GM21723 (cell line): Measurements from ENCODE around the gene GPRC5C.
"Not testable (repeated sequence)": the region's sequence is repeated elsewhere in the genome, so short reads cannot be mapped to it uniquely, and the experiment has no call there.

Experiments
- ATAC-seq: cut with Tn5 transposase; IDR thresholded peaks from one replicate; pipeline ENCODE4 v1.9.1; 2021; ENCODE audit warnings: mild to moderate bottlenecking, moderate library complexity; ENCODE audit not compliant: unreplicated experiment

The GPRC5C gene

DNA sequence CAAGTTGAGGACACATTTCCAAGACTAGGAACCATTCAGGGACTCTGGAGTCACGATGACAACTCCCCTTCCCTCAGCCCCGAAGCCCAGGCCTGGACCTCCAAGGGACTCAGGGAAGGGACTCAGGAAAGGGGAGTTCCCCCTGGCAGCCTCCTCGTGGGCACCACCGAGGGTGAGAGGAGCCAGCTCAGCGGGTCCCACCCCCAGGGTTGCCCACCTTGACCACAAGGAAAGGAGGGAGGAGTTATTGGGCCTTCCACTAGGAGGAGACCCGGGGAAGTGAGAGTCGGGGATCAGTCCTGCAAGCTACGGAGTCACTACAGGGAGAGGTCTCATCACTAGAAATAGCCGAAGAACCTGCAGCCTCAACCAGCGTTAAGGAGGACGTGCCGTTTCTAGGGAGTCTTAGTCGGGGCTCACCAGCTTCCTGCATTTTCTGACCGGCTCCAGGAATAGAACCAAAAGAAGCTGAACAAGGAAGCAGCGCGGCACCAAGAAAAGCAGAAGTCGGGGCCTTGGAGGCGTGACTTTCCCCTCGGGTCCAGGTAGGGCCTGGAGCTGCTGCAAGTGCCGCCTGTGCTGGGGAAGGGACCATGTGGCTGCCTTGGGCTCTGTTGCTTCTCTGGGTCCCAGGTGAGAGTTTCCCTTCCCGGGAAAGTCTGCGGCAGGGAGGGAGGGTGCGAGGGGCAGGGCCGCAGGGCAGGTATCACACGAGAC is 34.4 kb downstream of the GPRC5C start, which contains the start of gene CD300A:
TSS of gene CD300A (plus strand) at position 524 of the 717 bp plus-strand sequence. CDS start at position 594, 70 bp downstream.
- no peak for ATAC-seq

DNA sequence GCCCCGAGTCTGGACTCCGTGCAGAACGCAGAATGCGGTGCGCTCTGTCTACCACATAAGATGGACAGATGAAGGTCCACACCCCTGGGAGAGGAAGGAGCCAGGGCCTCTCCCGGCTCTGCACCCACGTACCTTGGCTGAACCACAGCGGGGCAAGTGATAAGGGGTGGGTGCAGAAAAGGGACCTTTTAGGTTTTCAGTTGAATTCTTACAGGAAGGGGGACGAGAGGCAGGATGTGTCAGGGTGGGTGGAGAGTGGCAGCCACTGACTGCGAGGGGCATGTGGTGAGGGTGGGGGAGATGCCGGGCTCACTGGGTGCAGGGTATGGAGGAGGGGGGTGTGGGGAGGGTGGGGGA is 34.9 kb downstream of the GPRC5C start:
- no peak for ATAC-seq

DNA sequence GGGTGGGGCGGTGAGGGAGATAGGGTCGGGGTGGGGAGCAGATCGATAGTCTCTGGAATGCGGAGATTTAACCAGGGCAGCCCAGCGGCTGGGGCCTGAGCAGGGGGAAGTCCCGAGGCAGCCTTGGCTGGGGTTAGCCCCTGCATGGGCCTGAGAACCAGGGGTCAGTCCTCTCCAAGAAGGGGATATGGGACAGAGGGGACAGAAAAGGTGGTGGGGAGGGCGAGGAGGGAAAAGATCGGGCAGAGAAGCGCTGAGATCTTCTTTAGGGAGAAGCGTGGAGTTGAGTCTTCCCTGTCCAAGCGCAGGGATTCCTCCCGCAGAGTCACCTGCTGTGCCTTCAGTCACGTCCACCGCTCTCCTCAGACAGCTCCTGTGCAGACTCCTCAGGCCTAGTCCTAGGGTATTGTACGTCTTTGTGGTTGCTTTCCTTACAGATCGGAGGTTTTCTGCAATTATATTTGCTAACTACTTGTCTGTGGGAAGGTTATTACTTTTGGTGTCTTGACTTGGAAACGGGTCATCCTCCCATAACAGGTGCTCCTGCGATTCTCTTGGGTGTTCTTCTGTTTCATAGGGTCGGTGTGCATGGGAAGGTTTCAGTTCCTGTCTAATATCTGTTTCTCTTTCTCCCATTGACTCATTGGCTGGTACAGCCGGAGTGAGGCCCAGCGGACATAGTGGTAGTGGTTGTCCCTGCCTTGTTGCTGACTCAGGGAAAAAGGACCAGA is 35.5 kb downstream of the GPRC5C start:
- ATAC-seq: peak; percentile 62

DNA sequence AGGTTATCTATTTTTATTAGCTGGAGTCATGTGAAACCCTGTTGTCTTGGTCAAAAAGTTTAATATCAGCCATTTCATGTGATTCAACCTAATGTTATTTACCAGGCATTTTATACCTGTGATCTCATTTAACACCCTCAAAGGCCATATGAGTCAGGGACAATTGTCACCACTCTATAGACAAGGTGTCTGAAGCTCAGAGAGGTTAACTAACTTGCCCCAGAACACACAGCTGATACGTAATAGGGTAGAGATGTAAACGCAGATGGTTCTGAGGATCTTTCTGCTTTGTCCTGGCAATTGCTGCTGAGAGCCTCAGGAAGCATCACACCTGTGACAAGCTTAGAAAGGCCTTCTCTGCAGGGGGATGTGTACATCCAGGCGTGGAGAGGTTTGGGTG is 39.5 kb downstream of the GPRC5C start:
- no peak for ATAC-seq

DNA sequence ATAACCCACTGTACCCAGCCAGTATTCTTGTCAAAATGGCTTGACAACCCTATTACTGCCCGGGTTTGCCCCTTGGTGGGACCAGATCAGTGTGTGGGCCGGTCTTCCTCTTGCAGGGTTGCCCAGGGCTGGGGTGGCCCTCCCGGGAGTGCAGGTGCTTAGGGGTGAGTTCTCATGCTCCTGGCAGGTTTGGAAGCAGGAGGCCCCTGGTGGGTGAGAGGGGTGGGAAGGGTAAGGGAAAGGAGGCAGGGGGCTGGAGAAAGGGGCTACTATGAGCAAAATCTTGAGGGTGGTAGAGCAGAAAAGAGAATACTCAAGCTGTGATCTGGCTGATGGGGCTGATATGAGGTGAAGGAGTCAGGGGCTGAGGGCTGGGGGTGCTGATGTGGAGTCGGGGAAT is 41.0 kb downstream of the GPRC5C start:
- ATAC-seq: no peak

DNA sequence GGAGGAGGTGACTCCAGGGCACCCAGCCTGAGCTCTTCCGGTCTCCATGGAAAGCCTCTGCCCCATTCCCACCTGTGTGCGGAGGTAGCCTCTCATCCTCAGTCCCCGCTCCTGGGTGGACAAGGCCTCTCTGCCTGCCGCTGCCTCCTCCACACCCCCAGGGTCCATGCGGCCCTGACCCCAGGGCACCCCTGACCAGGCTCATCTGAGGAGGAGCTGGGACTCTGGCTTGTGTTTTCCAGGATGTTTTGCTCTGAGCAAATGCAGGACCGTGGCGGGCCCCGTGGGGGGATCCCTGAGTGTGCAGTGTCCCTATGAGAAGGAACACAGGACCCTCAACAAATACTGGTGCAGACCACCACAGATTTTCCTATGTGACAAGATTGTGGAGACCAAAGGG is 41.4 kb downstream of the GPRC5C start:
- no peak for ATAC-seq

DNA sequence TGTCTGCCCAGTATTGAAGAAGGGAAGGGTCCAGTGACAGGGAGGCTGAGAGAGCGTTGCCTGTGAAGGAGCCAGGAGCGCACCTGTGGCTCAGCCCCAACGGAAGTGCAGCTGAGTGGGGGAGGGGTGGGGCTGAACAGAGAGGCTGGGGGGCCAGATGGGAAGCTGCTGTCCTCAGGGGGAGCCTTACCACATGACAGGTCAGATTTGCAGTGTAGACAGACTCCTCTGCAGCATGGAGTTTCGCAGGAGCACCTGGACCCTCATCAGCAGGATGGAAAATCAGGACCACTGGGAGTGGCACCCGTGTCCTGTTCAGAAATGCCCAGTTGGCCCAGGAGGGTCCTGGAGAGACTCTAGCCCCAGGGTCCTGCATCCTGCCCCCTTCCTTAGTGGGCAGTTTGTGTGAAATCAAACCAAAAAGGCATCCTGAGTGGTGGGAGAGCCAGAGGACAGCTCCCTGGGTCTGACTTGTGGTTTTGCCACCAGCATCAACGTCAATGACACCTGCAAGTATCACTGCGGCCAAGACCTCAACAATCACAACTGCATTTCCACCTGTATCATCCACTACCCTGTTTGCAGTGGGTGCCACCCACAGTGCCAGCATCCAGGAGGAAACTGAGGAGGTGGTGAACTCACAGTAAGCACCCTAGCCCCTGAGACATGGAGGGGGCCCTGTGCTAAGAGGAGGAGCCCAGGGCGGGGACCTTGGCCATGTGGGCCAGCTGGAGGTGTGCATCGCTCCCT is 42.3 kb downstream of the GPRC5C start:
- no peak for ATAC-seq

DNA sequence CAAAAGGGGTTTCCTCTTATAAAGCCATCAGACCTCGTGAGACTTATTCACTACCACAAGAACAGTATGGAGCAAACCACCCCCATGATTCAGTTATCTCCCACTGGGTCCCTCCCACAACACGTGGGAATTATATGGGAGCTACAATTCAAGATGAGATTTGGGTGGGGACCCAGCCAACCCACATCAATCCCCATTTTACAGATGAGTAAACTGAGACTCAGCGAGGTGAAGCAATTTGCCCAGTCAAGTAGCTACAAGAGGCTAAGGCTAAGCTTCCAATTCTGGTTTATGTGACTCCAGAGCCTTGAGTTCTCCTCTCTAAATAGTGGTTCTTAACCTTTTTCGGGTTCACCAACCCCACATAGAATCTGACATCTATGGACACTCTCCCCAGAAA is 43.3 kb downstream of the GPRC5C start:
- no peak for ATAC-seq

DNA sequence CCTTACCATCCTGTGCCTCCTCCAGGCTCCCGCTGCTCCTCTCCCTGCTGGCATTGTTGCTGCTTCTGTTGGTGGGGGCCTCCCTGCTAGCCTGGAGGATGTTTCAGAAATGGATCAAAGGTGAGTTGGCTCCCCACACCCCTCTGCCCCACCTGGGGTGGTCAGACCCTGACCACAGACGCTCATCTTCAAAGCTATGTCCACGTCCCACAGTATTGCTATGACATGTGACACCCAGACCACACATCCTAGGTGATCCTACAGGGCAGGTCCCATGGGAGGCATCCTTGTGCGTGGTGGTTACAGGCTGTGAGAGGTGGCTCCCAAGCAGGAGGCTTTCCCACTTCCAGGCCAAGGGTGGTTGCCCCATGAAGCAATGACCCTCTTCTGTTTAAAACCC is 45.5 kb downstream of the GPRC5C start:
- no peak for ATAC-seq

DNA sequence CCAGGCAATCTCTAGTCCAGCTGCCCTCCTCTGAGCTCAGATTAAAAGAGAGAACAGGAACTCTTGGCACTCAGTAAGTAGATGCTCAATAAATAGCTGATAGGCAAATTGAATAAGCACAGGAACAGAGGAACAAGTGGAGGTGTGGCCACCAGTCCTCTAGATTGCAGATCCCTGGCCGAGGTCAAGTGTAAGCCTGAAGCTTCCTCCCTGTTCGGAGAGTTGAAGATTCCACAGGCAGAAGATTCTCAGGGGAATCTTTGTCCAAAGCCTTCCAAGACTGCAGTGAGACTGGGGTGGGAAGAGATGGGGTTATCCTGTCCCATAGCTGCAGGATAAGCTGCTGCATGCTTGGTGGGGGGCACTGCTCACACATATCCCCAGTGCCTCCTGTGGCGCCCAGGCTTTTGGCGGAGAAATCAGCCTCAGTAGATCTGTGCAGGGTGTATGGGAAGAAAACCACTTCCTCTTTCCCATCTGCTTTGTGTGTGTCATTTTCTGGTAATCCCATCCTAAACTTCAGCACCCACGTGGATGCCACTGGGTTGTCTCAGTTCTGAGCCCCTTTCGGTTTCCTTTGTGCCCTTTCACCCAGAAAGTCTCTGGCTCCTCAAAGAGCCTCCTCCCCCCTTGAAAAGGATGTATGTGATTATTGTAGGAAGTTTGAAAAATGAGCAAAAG is 46.7 kb downstream of the GPRC5C start:
- no peak for ATAC-seq

DNA sequence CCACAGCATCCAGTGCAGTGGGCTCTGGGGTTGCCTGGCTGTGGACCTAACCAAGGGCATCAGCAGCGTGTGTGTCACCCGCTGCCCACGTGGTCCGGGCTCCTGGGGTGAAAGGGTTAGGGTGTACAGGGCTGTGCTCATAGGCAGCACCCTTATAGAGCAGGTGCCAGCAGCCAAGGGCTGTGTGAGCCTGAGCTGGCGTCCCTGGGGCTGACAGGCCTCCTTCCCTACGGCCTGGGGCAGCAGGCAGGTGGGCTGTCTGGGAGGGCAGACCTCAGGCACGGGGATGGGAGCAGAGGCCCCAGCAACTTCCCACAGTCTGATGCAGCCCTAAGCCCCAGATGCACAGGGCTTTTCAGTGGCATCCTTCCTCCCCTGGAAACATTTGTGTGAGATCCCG is 48.4 kb downstream of the GPRC5C start:
- ATAC-seq: no peak

DNA sequence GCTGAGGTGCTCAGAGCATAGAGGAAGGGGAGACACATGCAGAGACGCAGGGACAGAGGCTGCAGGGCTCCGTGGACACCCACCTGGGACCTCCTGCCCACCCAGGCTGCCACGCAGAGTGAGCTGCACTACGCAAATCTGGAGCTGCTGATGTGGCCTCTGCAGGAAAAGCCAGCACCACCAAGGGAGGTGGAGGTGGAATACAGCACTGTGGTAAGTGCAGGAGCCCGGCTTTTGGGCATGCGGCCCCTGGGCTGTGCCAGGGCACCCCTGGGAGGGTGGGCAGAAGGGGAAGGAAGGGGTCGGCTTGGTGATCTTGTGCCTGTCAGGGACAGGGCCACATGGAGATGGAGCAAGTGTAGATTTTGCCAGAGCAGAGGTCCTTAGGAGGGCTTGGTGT is 49.7 kb downstream of the GPRC5C start:
- ATAC-seq: no peak

DNA sequence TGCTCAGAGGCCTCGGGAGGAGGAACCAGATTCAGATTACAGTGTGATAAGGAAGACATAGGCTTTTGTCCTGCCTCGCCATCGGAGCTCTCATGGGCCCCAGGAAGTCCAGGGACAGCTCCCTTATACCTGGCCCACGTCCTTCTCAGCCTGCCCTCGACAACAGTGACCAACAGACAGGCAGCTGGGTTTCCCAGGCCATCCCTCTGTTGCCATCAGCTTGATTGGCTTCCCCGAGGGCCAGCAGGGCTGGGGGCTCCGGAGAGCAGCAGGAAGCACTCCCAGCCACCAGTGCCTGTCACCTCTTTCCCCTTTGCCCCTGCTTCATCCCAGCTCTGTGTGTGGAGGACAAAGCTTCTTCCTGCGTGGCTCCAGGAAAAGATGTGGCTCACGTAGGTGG is 52.2 kb downstream of the GPRC5C start:
- no peak for ATAC-seq

DNA sequence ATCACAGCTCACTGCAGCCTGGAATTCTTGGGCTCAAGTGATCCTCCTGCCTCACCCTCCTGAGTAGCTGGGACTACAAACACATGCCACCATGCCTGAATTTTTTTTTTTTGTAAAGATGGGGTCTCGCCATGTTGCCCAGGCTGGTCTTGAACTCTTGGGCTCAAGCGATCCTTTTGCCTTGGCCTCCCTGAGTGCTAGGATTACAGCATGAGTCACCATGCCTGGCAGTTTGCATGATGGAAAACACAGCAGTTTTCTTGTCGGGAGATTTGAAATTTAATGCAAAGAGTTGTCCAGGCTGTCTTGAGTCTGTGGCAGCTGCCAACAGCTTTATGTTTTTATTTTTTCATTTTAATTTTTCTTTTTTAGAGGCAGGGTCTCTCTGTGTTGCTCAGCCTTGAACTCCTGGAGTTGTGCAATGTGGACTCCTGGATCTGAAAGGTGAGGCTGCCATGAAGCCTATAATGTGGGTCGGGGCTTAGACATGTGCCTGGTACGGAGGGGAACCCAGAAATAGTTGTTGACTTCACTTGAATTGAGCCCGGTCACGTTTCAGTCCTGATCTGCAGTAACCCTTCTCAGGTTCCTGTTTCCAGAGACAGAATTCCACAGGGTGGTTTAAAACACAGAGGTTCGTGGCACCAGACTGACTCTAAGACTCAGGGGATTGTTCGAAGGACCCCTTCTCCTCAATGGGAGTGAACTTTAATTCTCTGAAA is 53.3 kb downstream of the GPRC5C start:
- no peak for ATAC-seq

DNA sequence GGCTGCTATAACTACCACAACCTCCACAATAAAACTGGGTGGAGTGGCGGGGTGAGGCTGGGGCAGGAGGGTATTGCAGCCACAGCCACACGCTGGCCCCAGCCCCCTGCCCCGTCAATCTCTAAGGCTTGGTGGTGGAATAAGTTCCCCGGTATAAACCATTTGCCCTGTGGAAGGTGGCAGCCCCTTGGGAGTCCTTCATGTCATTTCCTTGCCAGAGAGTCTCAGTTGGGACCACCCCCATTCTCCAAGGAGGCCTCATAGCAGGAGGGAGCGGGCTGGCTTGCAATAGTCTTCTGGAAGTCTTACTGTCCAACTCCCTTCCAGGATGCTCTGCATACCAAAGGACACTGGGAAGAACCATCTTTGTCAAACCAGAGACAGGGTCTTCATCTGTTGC is 54.0 kb downstream of the GPRC5C start:
- no peak for ATAC-seq

DNA sequence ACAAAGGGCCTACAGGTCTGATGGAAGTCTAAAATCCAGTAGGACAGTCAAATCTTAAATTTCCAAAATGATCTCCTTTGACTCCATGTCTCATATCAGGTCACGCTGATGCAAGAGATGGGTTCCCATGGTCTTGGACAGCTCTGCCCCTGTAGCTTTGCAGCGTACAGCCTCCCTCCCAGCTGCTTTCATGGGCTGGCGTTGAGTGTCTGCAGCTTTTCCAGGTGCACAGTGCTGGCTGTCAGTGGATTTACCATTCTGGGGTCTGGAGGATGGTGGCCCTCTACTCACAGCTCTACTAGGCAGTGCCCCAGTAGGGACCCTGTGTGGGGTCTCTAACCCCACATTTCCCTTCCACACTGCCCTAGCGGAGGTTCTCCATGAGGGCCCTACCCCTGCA is 56.4 kb downstream of the GPRC5C start:
- not testable (repeated sequence) for ATAC-seq

DNA sequence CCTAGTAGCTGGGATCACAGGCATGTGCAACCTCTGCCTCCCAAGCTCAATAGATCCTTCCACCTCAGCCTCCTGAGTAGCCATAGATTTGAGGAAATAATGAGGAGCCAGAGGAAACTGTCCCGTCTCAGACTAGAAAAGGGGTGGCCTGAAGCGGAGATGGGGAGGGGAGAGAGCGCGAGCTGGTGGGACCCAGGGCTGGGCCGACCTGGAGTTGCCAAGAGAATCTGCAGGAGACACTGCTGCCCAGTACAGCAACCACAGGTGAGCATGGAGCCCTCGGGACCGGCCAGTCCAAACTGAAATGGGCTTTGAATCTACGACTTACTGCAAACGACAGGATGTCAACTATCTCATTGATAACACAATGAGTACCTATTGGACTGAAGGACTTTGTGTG is 58.8 kb downstream of the GPRC5C start:
- no peak for ATAC-seq

DNA sequence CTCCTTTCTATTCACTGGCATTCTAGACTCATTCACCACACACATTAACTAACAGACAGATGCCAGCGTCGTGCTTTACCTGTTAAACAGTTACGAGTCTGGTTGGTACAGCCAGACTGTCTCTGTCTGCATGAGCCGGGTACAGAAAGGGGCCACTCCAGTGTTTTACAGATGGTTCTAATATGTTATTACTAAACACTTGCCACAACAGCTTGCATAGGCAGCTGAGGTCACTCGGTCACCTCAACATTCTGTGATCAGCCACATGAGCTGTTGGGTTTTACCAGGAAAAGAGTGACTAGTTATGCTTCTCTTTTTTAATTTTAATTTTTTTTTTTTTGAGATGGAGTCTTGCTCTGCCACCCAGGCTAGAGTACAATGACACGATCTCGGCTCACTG is 59.7 kb downstream of the GPRC5C start:
- no peak for ATAC-seq

DNA sequence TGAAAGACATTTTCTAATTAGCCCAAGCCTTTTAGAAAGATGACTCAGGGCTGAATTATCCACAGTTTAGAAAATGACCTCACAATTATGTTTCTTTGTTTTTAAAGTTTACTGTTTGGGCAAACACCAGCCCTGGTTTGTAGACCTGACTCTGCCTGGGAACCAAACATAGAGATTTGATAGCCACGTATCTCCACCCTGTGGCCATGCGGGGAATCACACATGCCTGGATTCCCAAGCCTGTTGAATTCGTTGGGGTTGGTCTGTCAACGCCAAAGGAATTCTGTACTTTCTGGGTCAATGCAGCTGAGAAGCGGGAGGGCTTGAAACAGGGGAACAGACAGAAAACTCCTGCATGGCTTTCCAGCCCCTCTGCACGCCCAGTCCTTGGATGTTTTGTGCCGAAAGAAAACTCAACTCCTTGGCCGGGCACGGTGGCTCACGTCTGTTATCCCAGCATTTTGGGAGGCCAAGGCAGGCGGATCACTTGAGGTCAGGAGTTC is 61.5 kb downstream of the GPRC5C start:
- no peak for ATAC-seq
